Thoracic aorta endothelial cell (primary cell): ENCODE measurements around the gene RAB39A. TPM values are rescaled to one million over a fixed set of nuclear protein-coding genes. Genes with fewer than 3 reads are reported as not detected.

Experiments
- total RNA-seq: library from RNA; depleted of rRNA; stranded (reverse); fragments of >200 nt; gene quantifications from 2 replicates; pipeline ENCODE4 v1.2.3, GENCODE V29; 2012

The RAB39A gene, protein sequence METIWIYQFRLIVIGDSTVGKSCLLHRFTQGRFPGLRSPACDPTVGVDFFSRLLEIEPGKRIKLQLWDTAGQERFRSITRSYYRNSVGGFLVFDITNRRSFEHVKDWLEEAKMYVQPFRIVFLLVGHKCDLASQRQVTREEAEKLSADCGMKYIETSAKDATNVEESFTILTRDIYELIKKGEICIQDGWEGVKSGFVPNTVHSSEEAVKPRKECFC
- total RNA-seq = 0.14 TPM in 1 of 2 replicates, not detected in the other

GRCh38 chr11:107928046-107928766, at the start of gene RAB39A:
Gene RAB39A, plus strand, starts transcription at chr11:107928448. Its CDS starts 121 bp downstream, at chr11:107928569.

GRCh38 chr11:108008656-108009496, 80.6 kb downstream of the RAB39A start, which contains the start of gene CUL5:
Gene CUL5, plus strand, starts transcription at chr11:108008898. Its CDS starts 451 bp downstream, at chr11:108009349.

Other genes with a start within 250 kb of the RAB39A start
- 0.22 TPM in 1 of 2 replicates, not detected in the other for gene SLN, start 216.4 kb upstream of the RAB39A start, total RNA-seq
- gene SLC35F2, start 69.7 kb upstream of the RAB39A start, total RNA-seq = 77.3 and 87.6 TPM in 2 replicates
- 63.8 and 65.5 TPM in 2 replicates for gene CUL5, start 80.5 kb downstream of the RAB39A start, total RNA-seq
- 88.6 and 91.5 TPM in 2 replicates for gene ACAT1, start 193.1 kb downstream of the RAB39A start, total RNA-seq